WTC11 (cell line): ENCODE data around the gene CEACAM19. TPM values are rescaled to one million over a fixed set of nuclear protein-coding genes. Genes with fewer than 3 reads are reported as not detected.

ENCODE experiments used
- ATAC-seq: fragments of 200-7000 bp; cut with Tn5 transposase; 2 replicates; pipeline ENCODE4 v1.10.0; 2021; ENCODE audit warnings: mild to moderate bottlenecking, moderate library complexity
- CTCF ChIA-PET: fragments of 300-600 bp; sonication (Branson Sonifier 250); formaldehyde crosslinking; loops from one replicate; lab custom pipeline; 2021; ENCODE audit warnings: antibody characterized with exemption; lab: Charles Lee
- POLR2A ChIA-PET: fragments of 350-600 bp; sonication (Branson Sonifier 250); formaldehyde crosslinking; loops from one replicate; lab custom pipeline; 2021; ENCODE audit warnings: antibody characterized with exemption; lab: Charles Lee
- DNase-seq: peaks from one replicate; pipeline ENCODE4 v3.0.0; 2021; ENCODE audit warnings: low spot score
- H3K27ac Mint-ChIP-seq: 2 replicates; pipeline ENCODE4 v1.8.0; 2021; ENCODE audit warnings: mixed read lengths
- H3K27me3 Mint-ChIP-seq: 2 replicates; pipeline ENCODE4 v1.8.0; 2021; ENCODE audit warnings: low read depth, mild to moderate bottlenecking, moderate library complexity, mixed read lengths
- H3K36me3 Mint-ChIP-seq: 2 replicates; pipeline ENCODE4 v1.8.0; 2021; ENCODE audit warnings: mixed read lengths
- H3K4me1 Mint-ChIP-seq: 2 replicates; pipeline ENCODE4 v1.8.0; 2022; ENCODE audit warnings: mixed read lengths
- H3K4me3 Mint-ChIP-seq: 2 replicates; pipeline ENCODE4 v1.8.0; 2021; ENCODE audit warnings: mild to moderate bottlenecking, moderate library complexity, mixed read lengths
- H3K9me3 Mint-ChIP-seq: 2 replicates; pipeline ENCODE4 v1.8.0; 2021; ENCODE audit warnings: mixed read lengths
- ATF1 ChIP-seq: sonication (generic); formaldehyde crosslinking; IDR thresholded peaks from 2 replicates; pipeline ENCODE4 v1.8.1; 2023; ENCODE audit warnings: mild to moderate bottlenecking, moderate library complexity, missing genetic modification reagents
- CREB1 ChIP-seq: sonication (generic); formaldehyde crosslinking; IDR thresholded peaks from 2 replicates; pipeline ENCODE4 v1.8.0; 2023; ENCODE audit warnings: mild to moderate bottlenecking, missing genetic modification reagents
- GTF2I ChIP-seq: fragments of 250-450 bp; sonication (Bioruptor Pico); conservative IDR thresholded peaks from 2 replicates; pipeline ENCODE4 v1.4.0; 2021; ENCODE audit warnings: mild to moderate bottlenecking
- MYBL2 ChIP-seq: sonication (generic); formaldehyde crosslinking; IDR thresholded peaks from 2 replicates; pipeline ENCODE4 v1.8.1; 2023; ENCODE audit warnings: mild to moderate bottlenecking, moderate library complexity, missing genetic modification reagents
- NFE2L1 ChIP-seq: sonication (generic); formaldehyde crosslinking; IDR thresholded peaks from 2 replicates; pipeline ENCODE4 v1.8.1; 2023; ENCODE audit warnings: missing genetic modification reagents
- SP1 ChIP-seq: sonication (generic); formaldehyde crosslinking; conservative IDR thresholded peaks from 2 replicates; pipeline ENCODE4 v1.8.1; 2022; ENCODE audit warnings: missing genetic modification reagents
- ZNF138 ChIP-seq: sonication (generic); formaldehyde crosslinking; conservative IDR thresholded peaks from 2 replicates; pipeline ENCODE4 v1.8.1; 2022; ENCODE audit warnings: mild to moderate bottlenecking, moderate library complexity, missing genetic modification reagents
- ZNF671 ChIP-seq: fragments of 250-450 bp; sonication (Bioruptor Pico); IDR thresholded peaks from 2 replicates; pipeline ENCODE4 v1.8.0; 2021; ENCODE audit warnings: mild to moderate bottlenecking
- total RNA-seq: library from RNA; stranded (reverse); gene quantifications from 3 replicates; pipeline ENCODE4 v1.2.3, GENCODE V29; 2021
- TF ChIP-seq, protein P1 (sequence below): sonication (generic); formaldehyde crosslinking; IDR thresholded peaks from 2 replicates; pipeline ENCODE4 v1.8.0; 2022; ENCODE audit warnings: mild to moderate bottlenecking, missing genetic modification reagents
- TF ChIP-seq, protein P2 (sequence below): fragments of 250-450 bp; sonication (Bioruptor Pico); conservative IDR thresholded peaks from 2 replicates; pipeline ENCODE4 v1.9.0; 2021; ENCODE audit warnings: mild to moderate bottlenecking
- TF ChIP-seq, protein P3 (sequence below): sonication (generic); formaldehyde crosslinking; IDR thresholded peaks from 2 replicates; pipeline ENCODE4 v1.8.1; 2023; ENCODE audit warnings: mild to moderate bottlenecking, moderate library complexity, missing genetic modification reagents
- TF ChIP-seq, protein P4 (sequence below): fragments of 250-450 bp; sonication (Bioruptor Pico); IDR thresholded peaks from 2 replicates; pipeline ENCODE4 v1.9.0; 2021; ENCODE audit warnings: mild to moderate bottlenecking
- TF ChIP-seq, protein P5 (sequence below): sonication (generic); formaldehyde crosslinking; IDR thresholded peaks from 2 replicates; pipeline ENCODE4 v1.8.1; 2023; ENCODE audit warnings: mild to moderate bottlenecking, missing genetic modification reagents
- TF ChIP-seq, protein P6 (sequence below): sonication (generic); formaldehyde crosslinking; IDR thresholded peaks from 2 replicates; pipeline ENCODE4 v1.8.1; 2023; ENCODE audit warnings: mild to moderate bottlenecking, missing genetic modification reagents
- TF ChIP-seq, protein P7 (sequence below): fragments of 250-450 bp; sonication (Bioruptor Pico); IDR thresholded peaks from 2 replicates; pipeline ENCODE4 v1.9.0; 2021; ENCODE audit warnings: mild to moderate bottlenecking
- TF ChIP-seq, protein P8 (sequence below): sonication (generic); formaldehyde crosslinking; IDR thresholded peaks from 2 replicates; pipeline ENCODE4 v1.8.0; 2022; ENCODE audit warnings: mild to moderate bottlenecking, missing genetic modification reagents

Gene CEACAM19
- total RNA-seq, 1 experiment from 2014 or later = 2.9 TPM

DNA sequence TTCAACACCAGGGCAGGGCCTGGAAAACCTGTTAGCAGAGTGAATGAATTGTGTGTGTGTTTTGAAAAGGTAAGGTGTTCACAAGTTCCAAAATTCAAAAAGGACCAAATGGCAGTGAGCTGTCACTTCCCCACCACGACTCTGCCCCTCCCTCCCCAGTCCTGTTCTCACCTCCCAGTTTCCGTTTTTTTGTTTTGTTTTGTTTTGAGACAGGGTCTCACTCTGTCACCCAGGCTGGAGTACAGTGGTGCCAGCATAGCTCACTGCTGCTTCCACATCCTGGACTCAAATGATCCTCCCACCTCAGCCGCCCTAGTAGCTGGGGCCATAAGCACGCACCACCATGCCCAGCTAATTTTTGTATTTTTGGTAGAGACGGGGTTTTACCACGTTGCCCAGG is 56.9 kb downstream of the CEACAM19 start:
- peaks cover 7% of the 10 kb centered on the region for H3K27me3 Mint-ChIP-seq
- no peak for ATAC-seq
- H3K4me1 Mint-ChIP-seq = no peaks in the 10 kb centered on the region
- H3K36me3 Mint-ChIP-seq = no peaks in the 10 kb centered on the region
- H3K27ac Mint-ChIP-seq = no peak overlapping the region
- no peak for TF ChIP-seq GTF2I
- TF ChIP-seq ATF1 = no peak
- TF ChIP-seq MYBL2 (CRISPR knock-in tag) = no peak
- TF ChIP-seq, protein P1, sequence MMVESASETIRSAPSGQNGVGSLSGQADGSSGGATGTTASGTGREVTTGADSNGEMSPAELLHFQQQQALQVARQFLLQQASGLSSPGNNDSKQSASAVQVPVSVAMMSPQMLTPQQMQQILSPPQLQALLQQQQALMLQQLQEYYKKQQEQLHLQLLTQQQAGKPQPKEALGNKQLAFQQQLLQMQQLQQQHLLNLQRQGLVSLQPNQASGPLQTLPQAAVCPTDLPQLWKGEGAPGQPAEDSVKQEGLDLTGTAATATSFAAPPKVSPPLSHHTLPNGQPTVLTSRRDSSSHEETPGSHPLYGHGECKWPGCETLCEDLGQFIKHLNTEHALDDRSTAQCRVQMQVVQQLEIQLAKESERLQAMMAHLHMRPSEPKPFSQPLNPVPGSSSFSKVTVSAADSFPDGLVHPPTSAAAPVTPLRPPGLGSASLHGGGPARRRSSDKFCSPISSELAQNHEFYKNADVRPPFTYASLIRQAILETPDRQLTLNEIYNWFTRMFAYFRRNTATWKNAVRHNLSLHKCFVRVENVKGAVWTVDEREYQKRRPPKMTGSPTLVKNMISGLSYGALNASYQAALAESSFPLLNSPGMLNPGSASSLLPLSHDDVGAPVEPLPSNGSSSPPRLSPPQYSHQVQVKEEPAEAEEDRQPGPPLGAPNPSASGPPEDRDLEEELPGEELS (CRISPR knock-in tag) = no peak
- no peak for TF ChIP-seq CREB1 (CRISPR knock-in tag)
- TF ChIP-seq, protein P2, sequence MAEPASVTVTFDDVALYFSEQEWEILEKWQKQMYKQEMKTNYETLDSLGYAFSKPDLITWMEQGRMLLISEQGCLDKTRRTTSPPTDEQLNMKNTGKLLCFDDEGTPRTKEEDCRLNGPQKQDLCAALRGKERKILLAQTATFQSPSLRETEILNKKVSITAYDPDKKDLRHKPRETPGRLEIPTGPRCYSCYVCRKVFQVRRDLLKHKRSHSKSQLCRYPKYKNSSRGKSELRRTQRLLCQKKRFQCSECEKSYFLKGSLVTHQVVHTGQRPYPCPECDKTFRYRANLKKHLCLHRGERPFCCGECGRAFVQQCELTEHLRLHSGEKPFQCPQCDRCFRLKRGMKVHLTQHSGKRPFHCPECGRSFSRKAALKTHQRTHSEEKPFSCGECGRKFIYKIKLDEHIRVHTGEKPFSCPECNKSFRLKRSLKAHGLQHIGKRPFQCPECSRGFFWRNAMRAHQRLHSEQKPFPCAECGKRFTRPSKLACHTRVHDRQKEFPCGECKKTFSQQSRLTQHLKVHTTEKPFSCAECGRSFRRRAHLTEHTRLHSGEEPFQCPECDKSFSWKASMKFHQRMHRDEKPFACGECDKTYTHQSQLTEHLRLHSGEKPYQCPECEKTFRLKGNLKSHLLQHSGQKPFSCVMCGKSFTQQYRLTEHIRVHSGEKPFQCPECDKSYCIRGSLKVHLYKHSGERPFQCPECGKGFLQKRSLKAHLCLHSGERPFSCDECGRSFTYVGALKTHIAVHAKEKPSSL (CRISPR knock-in tag) = no peak
- TF ChIP-seq, protein P3, sequence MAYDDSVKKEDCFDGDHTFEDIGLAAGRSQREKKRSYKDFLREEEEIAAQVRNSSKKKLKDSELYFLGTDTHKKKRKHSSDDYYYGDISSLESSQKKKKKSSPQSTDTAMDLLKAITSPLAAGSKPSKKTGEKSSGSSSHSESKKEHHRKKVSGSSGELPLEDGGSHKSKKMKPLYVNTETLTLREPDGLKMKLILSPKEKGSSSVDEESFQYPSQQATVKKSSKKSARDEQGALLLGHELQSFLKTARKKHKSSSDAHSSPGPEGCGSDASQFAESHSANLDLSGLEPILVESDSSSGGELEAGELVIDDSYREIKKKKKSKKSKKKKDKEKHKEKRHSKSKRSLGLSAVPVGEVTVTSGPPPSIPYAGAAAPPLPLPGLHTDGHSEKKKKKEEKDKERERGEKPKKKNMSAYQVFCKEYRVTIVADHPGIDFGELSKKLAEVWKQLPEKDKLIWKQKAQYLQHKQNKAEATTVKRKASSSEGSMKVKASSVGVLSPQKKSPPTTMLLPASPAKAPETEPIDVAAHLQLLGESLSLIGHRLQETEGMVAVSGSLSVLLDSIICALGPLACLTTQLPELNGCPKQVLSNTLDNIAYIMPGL = no peak
- TF ChIP-seq, protein P4, sequence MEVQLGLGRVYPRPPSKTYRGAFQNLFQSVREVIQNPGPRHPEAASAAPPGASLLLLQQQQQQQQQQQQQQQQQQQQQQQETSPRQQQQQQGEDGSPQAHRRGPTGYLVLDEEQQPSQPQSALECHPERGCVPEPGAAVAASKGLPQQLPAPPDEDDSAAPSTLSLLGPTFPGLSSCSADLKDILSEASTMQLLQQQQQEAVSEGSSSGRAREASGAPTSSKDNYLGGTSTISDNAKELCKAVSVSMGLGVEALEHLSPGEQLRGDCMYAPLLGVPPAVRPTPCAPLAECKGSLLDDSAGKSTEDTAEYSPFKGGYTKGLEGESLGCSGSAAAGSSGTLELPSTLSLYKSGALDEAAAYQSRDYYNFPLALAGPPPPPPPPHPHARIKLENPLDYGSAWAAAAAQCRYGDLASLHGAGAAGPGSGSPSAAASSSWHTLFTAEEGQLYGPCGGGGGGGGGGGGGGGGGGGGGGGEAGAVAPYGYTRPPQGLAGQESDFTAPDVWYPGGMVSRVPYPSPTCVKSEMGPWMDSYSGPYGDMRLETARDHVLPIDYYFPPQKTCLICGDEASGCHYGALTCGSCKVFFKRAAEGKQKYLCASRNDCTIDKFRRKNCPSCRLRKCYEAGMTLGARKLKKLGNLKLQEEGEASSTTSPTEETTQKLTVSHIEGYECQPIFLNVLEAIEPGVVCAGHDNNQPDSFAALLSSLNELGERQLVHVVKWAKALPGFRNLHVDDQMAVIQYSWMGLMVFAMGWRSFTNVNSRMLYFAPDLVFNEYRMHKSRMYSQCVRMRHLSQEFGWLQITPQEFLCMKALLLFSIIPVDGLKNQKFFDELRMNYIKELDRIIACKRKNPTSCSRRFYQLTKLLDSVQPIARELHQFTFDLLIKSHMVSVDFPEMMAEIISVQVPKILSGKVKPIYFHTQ (CRISPR knock-in tag) = no peak
- no peak for TF ChIP-seq SP1 (CRISPR knock-in tag)
- no peak for TF ChIP-seq ZNF138 (CRISPR knock-in tag)
- TF ChIP-seq NFE2L1 (CRISPR knock-in tag) = no peak
- TF ChIP-seq ZNF671 = no peak
- TF ChIP-seq, protein P5, sequence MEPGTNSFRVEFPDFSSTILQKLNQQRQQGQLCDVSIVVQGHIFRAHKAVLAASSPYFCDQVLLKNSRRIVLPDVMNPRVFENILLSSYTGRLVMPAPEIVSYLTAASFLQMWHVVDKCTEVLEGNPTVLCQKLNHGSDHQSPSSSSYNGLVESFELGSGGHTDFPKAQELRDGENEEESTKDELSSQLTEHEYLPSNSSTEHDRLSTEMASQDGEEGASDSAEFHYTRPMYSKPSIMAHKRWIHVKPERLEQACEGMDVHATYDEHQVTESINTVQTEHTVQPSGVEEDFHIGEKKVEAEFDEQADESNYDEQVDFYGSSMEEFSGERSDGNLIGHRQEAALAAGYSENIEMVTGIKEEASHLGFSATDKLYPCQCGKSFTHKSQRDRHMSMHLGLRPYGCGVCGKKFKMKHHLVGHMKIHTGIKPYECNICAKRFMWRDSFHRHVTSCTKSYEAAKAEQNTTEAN (CRISPR knock-in tag) = no peak
- TF ChIP-seq, protein P6, sequence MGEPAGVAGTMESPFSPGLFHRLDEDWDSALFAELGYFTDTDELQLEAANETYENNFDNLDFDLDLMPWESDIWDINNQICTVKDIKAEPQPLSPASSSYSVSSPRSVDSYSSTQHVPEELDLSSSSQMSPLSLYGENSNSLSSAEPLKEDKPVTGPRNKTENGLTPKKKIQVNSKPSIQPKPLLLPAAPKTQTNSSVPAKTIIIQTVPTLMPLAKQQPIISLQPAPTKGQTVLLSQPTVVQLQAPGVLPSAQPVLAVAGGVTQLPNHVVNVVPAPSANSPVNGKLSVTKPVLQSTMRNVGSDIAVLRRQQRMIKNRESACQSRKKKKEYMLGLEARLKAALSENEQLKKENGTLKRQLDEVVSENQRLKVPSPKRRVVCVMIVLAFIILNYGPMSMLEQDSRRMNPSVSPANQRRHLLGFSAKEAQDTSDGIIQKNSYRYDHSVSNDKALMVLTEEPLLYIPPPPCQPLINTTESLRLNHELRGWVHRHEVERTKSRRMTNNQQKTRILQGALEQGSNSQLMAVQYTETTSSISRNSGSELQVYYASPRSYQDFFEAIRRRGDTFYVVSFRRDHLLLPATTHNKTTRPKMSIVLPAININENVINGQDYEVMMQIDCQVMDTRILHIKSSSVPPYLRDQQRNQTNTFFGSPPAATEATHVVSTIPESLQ (CRISPR knock-in tag) = no peak
- TF ChIP-seq, protein P7, sequence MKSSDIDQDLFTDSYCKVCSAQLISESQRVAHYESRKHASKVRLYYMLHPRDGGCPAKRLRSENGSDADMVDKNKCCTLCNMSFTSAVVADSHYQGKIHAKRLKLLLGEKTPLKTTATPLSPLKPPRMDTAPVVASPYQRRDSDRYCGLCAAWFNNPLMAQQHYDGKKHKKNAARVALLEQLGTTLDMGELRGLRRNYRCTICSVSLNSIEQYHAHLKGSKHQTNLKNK (CRISPR knock-in tag) = no peak
- TF ChIP-seq, protein P8, sequence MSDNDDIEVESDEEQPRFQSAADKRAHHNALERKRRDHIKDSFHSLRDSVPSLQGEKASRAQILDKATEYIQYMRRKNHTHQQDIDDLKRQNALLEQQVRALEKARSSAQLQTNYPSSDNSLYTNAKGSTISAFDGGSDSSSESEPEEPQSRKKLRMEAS (CRISPR knock-in tag) = no peak
- TF ChIP-seq, all 79 proteins: peak for 0
- ChIA-PET POLR2A (no interaction called here), CTCF (interaction anchor here (0.6 to 15.6 kb wide), 10 partner anchors 30 to 341 kb away, joined by 3 to 548 read pairs (median 3); partner anchors contain the start of gene CBLC)
- no peak for DNase-seq
- H3K4me3 Mint-ChIP-seq = no peak overlapping the region
- no peaks in the 10 kb centered on the region for H3K9me3 Mint-ChIP-seq
